Fibroblast of the aortic adventitia (primary cell): Measurements from ENCODE around the gene LAMA1. TPM values are rescaled to one million over a fixed set of nuclear protein-coding genes. Genes with fewer than 3 reads are reported as not detected.

Experiments
- DNase-seq: peaks from one replicate; pipeline ENCODE4 v3.0.0-alpha.2; 2010; ENCODE audit warnings: low read depth
- H3K4me3 ChIP-seq: 2 replicates; pipeline ENCODE4 v1.5.1; 2011; ENCODE audit warnings: low read depth, mild to moderate bottlenecking, control low read depth, low read length, moderate library complexity
- total RNA-seq: library from RNA; depleted of rRNA; stranded (reverse); fragments of >200 nt; gene quantifications from 2 replicates; pipeline ENCODE4 v1.2.3, GENCODE V29; 2012; ENCODE audit warnings: low replicate concordance
- TF ChIP-seq, protein P1 (sequence below): IDR thresholded peaks from 2 replicates; pipeline ENCODE4 v1.5.1; 2011; ENCODE audit warnings: mild to moderate bottlenecking, low read length, control low read depth, inconsistent platforms; ENCODE audit not compliant: insufficient read depth

The LAMA1 gene
- total RNA-seq, 1 donor, result 3.5 TPM

DNA sequence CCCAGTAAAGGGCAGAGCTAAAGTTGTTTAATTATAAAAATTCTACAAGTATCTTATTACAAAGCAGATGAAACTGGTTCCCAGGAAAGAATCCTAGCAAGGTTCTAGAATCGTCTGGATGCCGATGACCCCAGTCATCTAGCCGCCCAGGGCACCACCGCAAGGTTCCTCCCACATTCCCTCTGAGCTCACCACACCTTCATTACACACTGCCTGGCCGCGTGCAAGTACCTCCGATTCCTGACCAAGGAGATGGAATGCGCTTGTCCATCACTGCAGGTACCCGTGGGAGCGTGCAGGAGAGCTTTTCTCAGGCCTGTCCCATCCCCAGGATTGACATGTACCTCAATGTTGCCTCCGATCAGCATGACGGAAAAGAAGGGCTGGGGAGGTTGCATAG lies 158.5 kb downstream of the LAMA1 start:
- no peak for DNase-seq
- no peak overlapping the region for H3K4me3 ChIP-seq
- TF ChIP-seq, protein P1, sequence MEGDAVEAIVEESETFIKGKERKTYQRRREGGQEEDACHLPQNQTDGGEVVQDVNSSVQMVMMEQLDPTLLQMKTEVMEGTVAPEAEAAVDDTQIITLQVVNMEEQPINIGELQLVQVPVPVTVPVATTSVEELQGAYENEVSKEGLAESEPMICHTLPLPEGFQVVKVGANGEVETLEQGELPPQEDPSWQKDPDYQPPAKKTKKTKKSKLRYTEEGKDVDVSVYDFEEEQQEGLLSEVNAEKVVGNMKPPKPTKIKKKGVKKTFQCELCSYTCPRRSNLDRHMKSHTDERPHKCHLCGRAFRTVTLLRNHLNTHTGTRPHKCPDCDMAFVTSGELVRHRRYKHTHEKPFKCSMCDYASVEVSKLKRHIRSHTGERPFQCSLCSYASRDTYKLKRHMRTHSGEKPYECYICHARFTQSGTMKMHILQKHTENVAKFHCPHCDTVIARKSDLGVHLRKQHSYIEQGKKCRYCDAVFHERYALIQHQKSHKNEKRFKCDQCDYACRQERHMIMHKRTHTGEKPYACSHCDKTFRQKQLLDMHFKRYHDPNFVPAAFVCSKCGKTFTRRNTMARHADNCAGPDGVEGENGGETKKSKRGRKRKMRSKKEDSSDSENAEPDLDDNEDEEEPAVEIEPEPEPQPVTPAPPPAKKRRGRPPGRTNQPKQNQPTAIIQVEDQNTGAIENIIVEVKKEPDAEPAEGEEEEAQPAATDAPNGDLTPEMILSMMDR, result no peak

DNA sequence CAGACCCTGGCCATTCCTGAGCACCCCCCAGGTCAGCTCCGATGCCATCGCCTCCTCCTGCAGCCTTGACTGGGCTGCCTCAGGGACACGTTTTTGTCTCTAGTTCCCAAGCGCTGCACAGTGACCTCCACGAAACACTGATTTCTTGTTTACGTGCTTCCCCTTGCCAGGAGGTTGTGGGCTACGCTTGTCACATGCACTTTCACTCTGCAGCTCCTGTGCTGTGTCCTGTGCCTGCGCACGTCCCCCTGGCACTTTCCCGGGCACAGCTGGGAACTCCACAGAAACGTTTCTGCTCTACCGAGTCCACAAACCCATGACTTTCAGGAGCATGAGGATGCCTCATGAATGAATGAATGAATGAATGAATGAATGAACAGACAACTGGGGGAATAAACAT lies 160.6 kb downstream of the LAMA1 start:
- no peak for DNase-seq
- H3K4me3 ChIP-seq, result no peak overlapping the region
- TF ChIP-seq, protein P1, result no peak

DNA sequence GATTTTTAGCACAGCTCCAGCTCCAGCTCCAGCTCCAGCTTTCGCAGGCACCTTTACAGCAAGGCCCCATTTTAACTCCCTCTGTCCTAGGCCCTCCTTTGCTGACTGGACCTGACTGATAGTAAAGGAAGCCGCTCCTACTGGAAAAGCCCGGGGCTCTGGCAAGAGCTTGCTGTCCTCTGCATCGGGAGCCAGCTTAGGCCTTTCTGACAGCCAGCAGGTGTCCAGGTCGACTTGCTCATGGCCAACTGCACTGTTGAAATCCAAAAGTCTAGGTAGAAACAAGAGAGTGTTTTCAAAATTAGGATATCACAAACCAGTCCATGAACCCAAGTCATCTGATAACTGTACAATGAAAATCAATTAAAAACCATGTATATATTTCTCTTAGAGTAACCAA lies 161.1 kb downstream of the LAMA1 start:
- no peak overlapping the region for H3K4me3 ChIP-seq
- no peak for DNase-seq
- TF ChIP-seq, protein P1, result no peak

DNA sequence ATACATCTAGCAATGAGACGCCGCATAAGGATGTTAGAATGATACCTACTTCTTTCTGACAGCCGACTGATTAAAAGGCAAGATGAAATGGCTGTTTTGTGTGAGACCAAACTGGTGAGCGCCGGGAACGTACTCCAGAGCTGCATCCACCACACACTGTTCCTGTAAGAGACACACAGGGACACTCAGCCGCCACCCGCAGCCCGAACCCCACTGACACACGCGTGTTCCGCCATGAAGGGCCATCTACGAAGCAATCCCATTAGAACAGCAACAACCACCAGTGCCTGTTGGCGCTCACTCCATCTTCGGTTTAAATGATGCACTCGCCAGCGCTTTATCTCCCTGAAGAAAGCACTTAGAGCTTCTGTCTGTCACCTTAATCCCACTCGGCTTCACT lies 162.3 kb downstream of the LAMA1 start:
- TF ChIP-seq, protein P1, result no peak
- DNase-seq, result no peak
- H3K4me3 ChIP-seq, result no peak overlapping the region

DNA sequence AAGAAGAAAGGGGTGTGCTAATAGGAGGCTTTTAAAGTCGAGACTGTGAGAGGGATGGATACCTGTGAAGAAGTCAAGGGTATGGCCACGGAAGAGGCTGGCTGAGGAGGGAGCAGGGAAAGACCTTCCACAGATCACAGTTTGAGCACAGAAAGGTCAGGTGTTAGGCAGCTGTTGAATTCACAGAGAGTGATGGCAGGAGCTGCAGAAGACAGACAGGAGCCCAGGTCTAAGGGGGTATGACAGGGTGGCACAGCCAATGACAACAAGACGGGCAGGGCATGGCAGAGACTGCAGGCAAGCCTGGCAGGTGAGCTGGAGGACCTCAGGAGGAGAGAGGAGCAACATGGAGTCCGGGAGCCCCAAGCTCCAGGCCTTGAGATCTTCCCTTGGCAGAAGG lies 163.1 kb downstream of the LAMA1 start:
- no peak overlapping the region for H3K4me3 ChIP-seq
- no peak for DNase-seq
- TF ChIP-seq, protein P1, result no peak

DNA sequence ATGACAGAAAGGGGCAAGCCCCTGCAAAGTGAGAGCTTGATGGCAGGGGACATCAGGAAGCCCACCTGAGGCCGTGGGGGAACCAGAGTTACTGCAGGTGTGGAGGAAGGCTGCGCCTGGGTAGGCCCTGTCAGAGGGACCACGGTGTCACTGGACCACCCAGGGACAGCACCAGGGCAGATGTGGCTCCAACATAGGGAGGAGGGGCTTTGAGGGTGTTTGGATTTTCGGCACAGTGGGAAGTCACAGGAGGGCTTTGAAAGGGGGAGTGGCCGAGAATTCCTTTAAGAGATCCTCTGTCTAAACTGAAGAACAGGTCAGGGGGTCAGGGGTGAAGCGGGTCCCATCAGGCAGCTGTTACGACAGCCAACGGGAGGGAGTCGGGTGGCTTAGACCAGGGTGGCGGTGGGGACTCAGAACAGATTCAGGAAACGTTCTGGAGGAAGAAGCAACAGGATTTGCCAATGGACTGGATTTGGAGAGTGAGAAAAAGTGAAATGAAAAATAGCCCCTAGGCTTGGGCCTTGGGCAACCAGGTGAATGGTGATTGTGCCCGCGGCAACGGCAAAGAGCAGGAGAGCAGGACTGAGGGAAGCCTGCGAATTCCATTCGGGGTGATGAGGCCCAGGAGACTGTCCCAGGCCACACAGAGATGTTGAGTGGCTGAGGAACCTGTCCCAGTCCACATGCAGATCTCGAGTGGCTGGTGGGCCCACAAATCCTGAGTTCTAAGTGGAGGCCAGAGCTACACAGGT lies 166.1 kb downstream of the LAMA1 start:
- no peak overlapping the region for H3K4me3 ChIP-seq
- TF ChIP-seq, protein P1, result no peak
- DNase-seq, result no peak

DNA sequence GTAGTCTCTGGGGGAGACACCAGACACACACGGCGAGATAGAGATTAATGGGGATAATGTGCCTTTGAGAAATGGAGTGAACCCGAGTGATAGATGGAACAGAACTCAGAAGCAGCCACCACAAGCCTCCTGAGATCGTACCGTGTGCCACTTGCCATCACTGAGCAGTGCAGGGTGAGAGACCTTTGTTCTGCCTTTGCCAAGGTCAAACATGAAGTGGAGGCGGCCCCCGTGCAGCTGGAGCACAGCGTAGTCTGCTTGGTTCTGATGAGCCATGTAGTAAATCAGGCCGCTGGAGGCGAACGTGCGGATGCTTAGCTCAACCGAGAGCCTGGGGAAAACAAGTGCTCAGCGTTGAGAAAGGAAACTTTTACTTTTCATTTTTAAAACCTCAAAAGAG lies 167.0 kb downstream of the LAMA1 start:
- no peak for DNase-seq
- TF ChIP-seq, protein P1, result no peak
- no peak overlapping the region for H3K4me3 ChIP-seq
